H9 (cell line): ENCODE results near the gene PCDHGA6. TPM values are rescaled to one million over a fixed set of nuclear protein-coding genes. Genes with fewer than 3 reads are reported as not detected.

Source experiments
- DNase-seq: peaks from one replicate; pipeline ENCODE4 v3.0.0-alpha.2; 2017
- H2AFZ ChIP-seq: one replicate; pipeline ENCODE4 v1.6.1; 2013; ENCODE audit warnings: mild to moderate bottlenecking, low read length, control low read depth, moderate library complexity
- H2AK5ac ChIP-seq: 2 replicates; pipeline ENCODE4 v1.6.1; 2013; ENCODE audit warnings: low read length, control low read depth, mixed read lengths; ENCODE audit not compliant: insufficient read length
- H2BK120ac ChIP-seq: one replicate; pipeline ENCODE4 v1.6.1; 2013; ENCODE audit warnings: low read depth, mild to moderate bottlenecking, low read length, control low read depth, inconsistent platforms; ENCODE audit not compliant: poor library complexity, severe bottlenecking
- H2BK12ac ChIP-seq: 2 replicates; pipeline ENCODE4 v1.6.1; 2013; ENCODE audit warnings: low read length, control low read depth, mixed read lengths, low read depth; ENCODE audit not compliant: insufficient read length
- H2BK15ac ChIP-seq: 2 replicates; pipeline ENCODE4 v1.6.1; 2013; ENCODE audit warnings: low read depth, low read length, control low read depth
- H2BK20ac ChIP-seq: one replicate; pipeline ENCODE4 v1.6.1; 2013; ENCODE audit warnings: low read depth, mild to moderate bottlenecking, low read length, control low read depth, inconsistent platforms; ENCODE audit not compliant: poor library complexity, severe bottlenecking
- H2BK5ac ChIP-seq: 2 replicates; pipeline ENCODE4 v1.6.1; 2013; ENCODE audit warnings: low read length, control low read depth, mixed read lengths; ENCODE audit not compliant: insufficient read length
- H3K14ac ChIP-seq: 2 replicates; pipeline ENCODE4 v1.6.1; 2013; ENCODE audit warnings: low read length, control low read depth; ENCODE audit not compliant: insufficient read depth
- H3K18ac ChIP-seq: 2 replicates; pipeline ENCODE4 v1.6.1; 2013; ENCODE audit warnings: low read depth, mild to moderate bottlenecking, mixed read lengths, low read length, control low read depth; ENCODE audit not compliant: insufficient read length
- H3K23ac ChIP-seq: 2 replicates; pipeline ENCODE4 v1.6.1; 2013; ENCODE audit warnings: low read length, control low read depth, mixed read lengths, low read depth; ENCODE audit not compliant: insufficient read length
- H3K23me2 ChIP-seq: 2 replicates; pipeline ENCODE4 v1.6.1; 2013; ENCODE audit warnings: low read depth, mild to moderate bottlenecking, mixed read lengths, low read length, control low read depth; ENCODE audit not compliant: insufficient read length, poor library complexity, severe bottlenecking
- H3K27ac ChIP-seq: 2 replicates; pipeline ENCODE4 v1.5.1; 2013; ENCODE audit warnings: low read length, control low read depth, mixed read lengths, low read depth; ENCODE audit not compliant: insufficient read length
- H3K27me3 ChIP-seq: 2 replicates; pipeline ENCODE4 v1.6.1; 2013; ENCODE audit warnings: low read length, control low read depth, inconsistent platforms; ENCODE audit not compliant: insufficient read depth
- H3K4ac ChIP-seq: 2 replicates; pipeline ENCODE4 v1.6.1; 2013; ENCODE audit warnings: low read depth, mild to moderate bottlenecking, control low read depth, inconsistent platforms, low read length, moderate library complexity
- H3K4me1 ChIP-seq: 2 replicates; pipeline ENCODE4 v1.6.1; 2013; ENCODE audit warnings: low read length, control low read depth, inconsistent platforms; ENCODE audit not compliant: insufficient read depth
- H3K4me2 ChIP-seq: 2 replicates; pipeline ENCODE4 v1.6.1; 2013; ENCODE audit warnings: low read length, control low read depth, mixed read lengths; ENCODE audit not compliant: insufficient read length, insufficient read depth
- H3K56ac ChIP-seq: 2 replicates; pipeline ENCODE4 v1.6.1; 2013; ENCODE audit warnings: low read depth, mild to moderate bottlenecking, mixed read lengths, low read length, control low read depth; ENCODE audit not compliant: insufficient read length
- H3K79me1 ChIP-seq: 2 replicates; pipeline ENCODE4 v1.6.1; 2013; ENCODE audit warnings: low read depth, mild to moderate bottlenecking, moderate library complexity, low read length, control low read depth, inconsistent platforms; ENCODE audit not compliant: insufficient read depth, poor library complexity, severe bottlenecking
- H3K79me2 ChIP-seq: 2 replicates; pipeline ENCODE4 v1.6.1; 2013; ENCODE audit warnings: low read length, control low read depth, inconsistent platforms; ENCODE audit not compliant: insufficient read depth
- H3K9ac ChIP-seq: 2 replicates; pipeline ENCODE4 v1.6.1; 2013; ENCODE audit warnings: low read length, control low read depth, mixed read lengths; ENCODE audit not compliant: insufficient read length; ENCODE audit errors: extremely low read depth
- H3K9me3 ChIP-seq: one replicate; pipeline ENCODE4 v1.6.1; 2013; ENCODE audit warnings: low read depth, low read length, inconsistent platforms; ENCODE audit not compliant: control insufficient read depth
- H3T11ph ChIP-seq: one replicate; pipeline ENCODE4 v1.6.1; 2013; ENCODE audit warnings: mild to moderate bottlenecking, low read length, control low read depth, inconsistent platforms
- H4K20me1 ChIP-seq: one replicate; pipeline ENCODE4 v1.6.1; 2013; ENCODE audit not compliant: control insufficient read depth, insufficient read length, insufficient read depth
- H4K5ac ChIP-seq: 2 replicates; pipeline ENCODE4 v1.6.1; 2013; ENCODE audit warnings: low read depth, mild to moderate bottlenecking, mixed read lengths, low read length, control low read depth; ENCODE audit not compliant: insufficient read length
- H4K8ac ChIP-seq: replicated peaks from 2 replicates; pipeline ENCODE4 v1.6.1; 2013; ENCODE audit warnings: low read length, control low read depth, mixed read lengths, low read depth; ENCODE audit not compliant: insufficient read length
- H4K91ac ChIP-seq: 2 replicates; pipeline ENCODE4 v1.6.1; 2013; ENCODE audit warnings: low read depth, mild to moderate bottlenecking, moderate library complexity, mixed read lengths, low read length, control low read depth; ENCODE audit not compliant: insufficient read length
- H3K27ac Mint-ChIP-seq, 3 experiments: 2 replicates in 2 of 3; 3 replicates in 1 of 3; pipeline ENCODE4 v1.8.0; 2020 to 2021; ENCODE audit warnings: mixed read lengths in 3 of 3, mild to moderate bottlenecking in 1 of 3, moderate library complexity in 1 of 3
- H3K27me3 Mint-ChIP-seq: 2 replicates; pipeline ENCODE4 v1.8.0; 2021; ENCODE audit warnings: low read depth, mild to moderate bottlenecking, moderate library complexity, mixed read lengths
- H3K36me3 Mint-ChIP-seq, 3 experiments: 2 replicates in 2 of 3; 3 replicates in 1 of 3; pipeline ENCODE4 v1.8.0; 2020 to 2021; ENCODE audit warnings: low read depth in 3 of 3, mixed read lengths in 3 of 3; ENCODE audit not compliant: insufficient read depth in 1 of 3
- H3K4me1 Mint-ChIP-seq, 2 experiments: 2 replicates each; pipeline ENCODE4 v1.8.0; 2020; ENCODE audit warnings: mixed read lengths in 2 of 2
- H3K4me3 Mint-ChIP-seq, 2 experiments: 2 replicates in 1 of 2; 3 replicates in 1 of 2; pipeline ENCODE4 v1.8.0; 2020 to 2021; ENCODE audit warnings: mild to moderate bottlenecking in 2 of 2, mixed read lengths in 2 of 2, moderate library complexity in 1 of 2
- H3K9me3 Mint-ChIP-seq, 2 experiments: 2 replicates in 1 of 2; 3 replicates in 1 of 2; pipeline ENCODE4 v1.8.0; 2020; ENCODE audit warnings: mild to moderate bottlenecking in 2 of 2, mixed read lengths in 2 of 2, moderate library complexity in 1 of 2
- CTCF ChIP-seq: fragments of 200-600 bp; sonication (generic); conservative IDR thresholded peaks from 3 replicates; pipeline ENCODE4 v1.8.0; 2021; ENCODE audit warnings: antibody characterized with exemption, mild to moderate bottlenecking
- WGBS: extraction: QIAGEN DNeasy Blood & Tissue Kit; methylation state at CpG from one replicate; pipeline ENCODE4 v1.1.7; 2013; ENCODE audit warnings: missing lambda C conversion rate, low lambda C conversion rate, mixed read lengths; ENCODE audit not compliant: insufficient read length; ENCODE audit errors: extremely low coverage; 5-methylcytosine and 5-hydroxymethylcytosine counted together
- total RNA-seq: library from RNA; stranded (reverse); gene quantifications from 2 replicates; pipeline ENCODE4 v1.2.1, GENCODE V29; 2021

Gene PCDHGA6
- total RNA-seq, 1 experiment from 2014 or later = 1.7 TPM

GRCh38 chr5:141398608-141399007 lies 24.9 kb downstream of the PCDHGA6 start:
- Histone ChIP-seq H3K9ac (no peak overlapping the region), H2BK120ac (no peak overlapping the region), H3K23me2 (no peaks in the 10 kb centered on the region), H2BK12ac (no peak overlapping the region), H2AK5ac (no peak overlapping the region), H2BK5ac (no peak overlapping the region), H2BK20ac (no peak overlapping the region), H3K23ac (no peak overlapping the region), H3K9me3 (peaks cover 37% of the 10 kb centered on the region), H3K14ac (no peak overlapping the region), H4K20me1 (no peaks in the 10 kb centered on the region), H3K56ac (no peak overlapping the region), H3K27ac (no peak overlapping the region), H4K5ac (no peak overlapping the region), H4K91ac (no peak overlapping the region), H4K8ac (no peak overlapping the region), H3K18ac (no peak overlapping the region), H3K4me1 (no peaks in the 10 kb centered on the region), H3K4ac (no peak overlapping the region), H3K79me2 (no peaks in the 10 kb centered on the region), H2BK15ac (no peak overlapping the region), H2AFZ (no peak overlapping the region), H3T11ph (no peak overlapping the region), H3K79me1 (no peaks in the 10 kb centered on the region), H3K27me3 (no peaks in the 10 kb centered on the region), H3K4me2 (no peak overlapping the region)
- whole genome bisulfite sequencing = no CpG with 5 or more reads among the region's 15 CpGs
- Mint-ChIP-seq H3K36me3 (peaks cover 26 to 50% (median 48%) of the 10 kb centered on the region in 3 experiments), H3K27me3 (no peaks in the 10 kb centered on the region; the same call in 1 of the 2 replicates), H3K9me3 (peaks cover 52 to 72% of the 10 kb centered on the region in 2 experiments), H3K4me3 (no peak overlapping the region), H3K4me1 (no peaks in the 10 kb centered on the region), H3K27ac (no peak overlapping the region)
- DNase-seq = no peak
- TF ChIP-seq CTCF = no peak
